ENCODE measurements around the gene CDHR5.

The CDHR5 gene

DNA sequence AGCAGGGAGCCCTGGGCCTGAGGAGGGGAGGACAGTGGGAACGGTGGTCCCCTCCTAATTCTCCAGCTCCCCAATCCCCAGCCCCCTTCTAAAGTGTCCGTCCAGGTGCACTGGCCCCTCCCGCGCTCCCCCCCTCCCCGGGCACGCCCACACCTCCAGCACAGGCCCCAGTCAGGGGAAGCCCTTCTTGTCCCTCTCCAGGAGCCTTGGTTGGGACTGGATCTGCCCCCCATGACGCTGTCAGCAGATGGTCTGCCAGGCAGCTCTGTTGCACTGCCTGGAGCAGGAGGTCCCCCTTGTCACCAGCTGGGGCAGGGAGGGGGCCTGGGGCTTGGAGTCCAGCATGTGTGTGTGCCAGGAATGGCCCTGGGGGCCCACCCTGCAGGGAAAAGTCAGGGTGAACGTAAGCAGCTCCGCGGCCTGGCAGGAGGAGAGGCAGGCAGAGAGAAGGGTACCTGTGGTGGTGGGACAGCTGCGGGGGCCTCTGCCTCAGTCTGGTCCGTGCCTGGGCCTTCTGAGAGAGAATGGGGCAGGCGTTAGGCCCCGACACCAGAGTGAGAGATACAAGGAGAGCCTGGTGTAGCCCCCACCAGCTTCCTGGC lies 10.6 kb downstream of the CDHR5 start:
- TF ChIP-seq, protein P1, sequence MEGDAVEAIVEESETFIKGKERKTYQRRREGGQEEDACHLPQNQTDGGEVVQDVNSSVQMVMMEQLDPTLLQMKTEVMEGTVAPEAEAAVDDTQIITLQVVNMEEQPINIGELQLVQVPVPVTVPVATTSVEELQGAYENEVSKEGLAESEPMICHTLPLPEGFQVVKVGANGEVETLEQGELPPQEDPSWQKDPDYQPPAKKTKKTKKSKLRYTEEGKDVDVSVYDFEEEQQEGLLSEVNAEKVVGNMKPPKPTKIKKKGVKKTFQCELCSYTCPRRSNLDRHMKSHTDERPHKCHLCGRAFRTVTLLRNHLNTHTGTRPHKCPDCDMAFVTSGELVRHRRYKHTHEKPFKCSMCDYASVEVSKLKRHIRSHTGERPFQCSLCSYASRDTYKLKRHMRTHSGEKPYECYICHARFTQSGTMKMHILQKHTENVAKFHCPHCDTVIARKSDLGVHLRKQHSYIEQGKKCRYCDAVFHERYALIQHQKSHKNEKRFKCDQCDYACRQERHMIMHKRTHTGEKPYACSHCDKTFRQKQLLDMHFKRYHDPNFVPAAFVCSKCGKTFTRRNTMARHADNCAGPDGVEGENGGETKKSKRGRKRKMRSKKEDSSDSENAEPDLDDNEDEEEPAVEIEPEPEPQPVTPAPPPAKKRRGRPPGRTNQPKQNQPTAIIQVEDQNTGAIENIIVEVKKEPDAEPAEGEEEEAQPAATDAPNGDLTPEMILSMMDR (IDR thresholded peaks at IDR 0.05; ENCODE audit: insufficient read depth, low read depth, low read length, missing control alignments), result no peak
- no peak for DNase-seq (ENCODE audit: low read depth)
- peak overlapping the region; percentile 69 for H3K4me3 ChIP-seq (ENCODE audit: low read depth, low read length)

DNA sequence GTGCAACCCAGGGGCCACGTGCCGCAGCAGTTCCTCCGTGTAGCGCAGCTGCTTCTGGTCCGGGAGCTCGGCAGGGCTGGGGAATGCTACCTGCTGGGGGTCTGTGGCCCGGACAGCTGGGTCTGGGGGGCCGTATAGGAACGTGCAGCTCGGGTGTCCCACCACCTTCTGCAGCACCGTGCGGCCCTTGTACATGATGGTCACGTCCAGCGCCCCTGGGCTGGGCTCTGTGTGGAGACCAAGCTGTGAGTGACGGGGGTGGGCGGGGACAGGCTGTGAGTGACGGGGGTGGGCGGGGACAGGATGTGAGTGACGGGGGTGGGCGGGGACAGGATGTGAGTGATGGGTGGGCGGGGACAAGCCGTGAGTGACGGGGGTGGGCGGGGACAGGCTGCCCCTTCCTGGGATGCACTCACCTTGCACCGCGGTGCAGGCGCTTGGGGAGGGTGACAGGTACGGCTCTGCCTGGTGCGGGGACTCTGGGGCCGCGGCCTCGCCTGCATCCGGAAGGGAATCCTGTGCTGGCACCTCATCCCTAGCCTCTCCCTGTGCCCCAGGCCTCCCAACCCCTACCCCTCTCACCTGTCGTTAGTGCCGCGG lies 11.3 kb downstream of the CDHR5 start:
- TF ChIP-seq, protein P1 (IDR thresholded peaks at IDR 0.05; ENCODE audit: insufficient read depth, low read depth, low read length, missing control alignments), result no peak
- peak; percentile 69 for DNase-seq (ENCODE audit: low read depth)

DNA sequence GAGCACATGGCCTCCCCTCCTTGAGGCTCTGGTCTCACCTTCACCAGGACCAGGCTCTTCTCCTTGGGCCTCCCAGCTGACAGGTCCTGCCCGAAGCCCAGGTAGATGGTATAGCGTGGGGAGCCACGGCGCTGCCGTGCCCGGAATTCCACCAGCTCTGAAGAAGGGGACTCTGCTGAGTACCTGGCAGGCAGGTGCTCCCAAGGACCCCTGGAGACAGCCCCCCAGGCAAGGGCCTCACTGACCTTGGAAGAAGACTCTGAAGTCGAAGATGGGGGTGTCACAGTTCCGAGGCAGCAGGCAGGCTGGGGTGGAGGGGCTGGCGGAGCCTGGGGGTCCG lies 11.8 kb downstream of the CDHR5 start:
- no peak overlapping the region for H3K4me3 ChIP-seq (ENCODE audit: low read depth, low read length)
- TF ChIP-seq, protein P1 (IDR thresholded peaks at IDR 0.05; ENCODE audit: insufficient read depth, low read depth, low read length, missing control alignments), result no peak
- no peak for DNase-seq (ENCODE audit: low read depth)

More for the DNA sequence above, 11.3 kb downstream of the CDHR5 start:
- peak overlapping the region; percentile 69; the same call in 1 of the 2 replicates for H3K4me3 ChIP-seq (ENCODE audit: low read depth, low read length)

DNA sequence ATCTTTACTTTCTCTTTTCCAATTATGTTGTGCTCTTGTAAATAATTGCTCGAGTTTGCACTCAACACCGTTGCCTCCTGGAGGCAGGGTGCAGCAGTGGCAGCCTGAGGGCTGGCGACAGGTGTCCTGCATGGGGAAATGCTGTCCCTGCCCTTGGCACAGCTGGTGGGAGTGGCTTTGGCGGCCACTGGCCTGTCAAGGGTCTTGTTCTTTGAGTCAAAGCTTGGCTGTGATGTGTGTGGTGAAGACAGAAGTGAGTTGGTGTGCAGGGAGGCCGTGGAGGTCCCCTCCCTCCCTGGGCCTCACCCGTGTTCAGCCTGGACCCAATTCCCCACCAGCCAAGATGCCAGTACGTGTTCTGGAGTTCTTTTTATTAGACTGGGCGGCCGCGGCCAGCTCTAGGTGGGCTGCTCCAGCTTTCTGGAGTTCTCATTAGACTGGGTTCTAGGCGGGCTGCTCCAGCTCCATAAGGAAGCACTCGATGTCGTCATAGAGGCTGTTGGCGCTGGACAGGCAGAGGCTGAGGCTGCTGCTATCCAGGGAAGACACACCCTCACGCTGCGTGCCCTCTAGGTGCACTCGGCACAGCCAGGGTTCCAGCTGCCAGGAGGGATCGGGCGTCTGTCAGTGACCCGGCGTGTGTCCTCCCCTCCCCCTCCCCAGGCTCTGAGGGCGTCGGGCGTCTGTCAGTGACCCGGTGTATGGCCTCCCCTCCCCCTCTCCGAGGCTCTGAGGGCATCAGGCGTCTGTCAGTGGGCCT lies 12.4 kb downstream of the CDHR5 start:
- H3K4me3 ChIP-seq (ENCODE audit: low read depth, low read length), result no peak overlapping the region
- DNase-seq (ENCODE audit: low read depth), result peak; percentile 64
- TF ChIP-seq, protein P1 (IDR thresholded peaks at IDR 0.05; ENCODE audit: insufficient read depth, low read depth, low read length, missing control alignments), result peak; percentile 11

DNA sequence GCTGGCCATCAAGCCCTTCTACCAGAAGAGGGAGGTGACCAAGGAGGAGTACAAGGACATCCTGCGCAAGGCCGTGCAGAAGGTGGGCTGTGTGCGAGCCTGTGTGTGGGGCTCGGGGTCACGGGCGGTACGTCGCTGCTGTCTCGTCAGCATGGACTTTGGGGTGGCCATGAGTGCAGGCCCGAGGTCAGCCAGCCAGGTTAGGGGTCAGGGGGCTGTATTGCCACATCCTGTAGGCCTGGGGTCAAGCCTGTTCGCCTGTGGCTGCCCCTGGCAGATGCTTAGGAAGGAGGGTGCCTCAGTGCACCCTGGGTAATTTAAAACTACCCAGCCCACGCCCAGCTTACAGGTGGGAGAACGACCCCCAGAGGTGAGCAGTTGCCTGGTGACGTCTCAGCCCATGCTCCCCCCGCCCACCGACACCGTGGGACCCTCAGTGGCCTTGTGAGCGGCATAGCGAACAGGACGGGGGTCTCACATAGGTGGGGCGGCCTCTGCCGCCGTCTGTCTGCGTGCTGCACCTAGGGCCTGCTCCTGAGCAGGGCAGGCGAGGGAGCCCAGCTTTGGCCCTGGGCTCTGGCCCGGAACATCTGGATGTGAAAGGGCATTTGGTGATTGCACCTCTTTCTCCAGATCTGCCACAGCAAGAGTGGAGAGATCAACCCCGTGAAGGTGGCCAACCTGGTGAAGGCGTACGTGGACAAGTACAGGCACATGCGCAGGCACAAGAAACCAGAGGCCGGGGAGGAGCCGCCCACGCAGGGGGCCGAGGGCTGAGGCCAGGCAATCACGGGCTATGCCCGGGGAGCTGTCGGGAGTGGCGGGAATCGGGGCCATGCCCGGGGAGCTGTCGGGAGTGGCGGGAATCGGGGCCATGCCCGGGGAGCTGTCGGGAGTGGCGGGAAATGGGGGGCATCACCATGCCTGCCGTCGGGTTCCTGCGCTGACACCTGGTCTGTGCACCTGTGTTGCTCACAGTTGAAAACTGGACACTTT lies 13.5 kb downstream of the CDHR5 start:
- H3K4me3 ChIP-seq (ENCODE audit: low read depth, low read length), result no peak overlapping the region
- no peak for DNase-seq (ENCODE audit: low read depth)
- TF ChIP-seq, protein P1 (IDR thresholded peaks at IDR 0.05; ENCODE audit: insufficient read depth, low read depth, low read length, missing control alignments), result no peak

DNA sequence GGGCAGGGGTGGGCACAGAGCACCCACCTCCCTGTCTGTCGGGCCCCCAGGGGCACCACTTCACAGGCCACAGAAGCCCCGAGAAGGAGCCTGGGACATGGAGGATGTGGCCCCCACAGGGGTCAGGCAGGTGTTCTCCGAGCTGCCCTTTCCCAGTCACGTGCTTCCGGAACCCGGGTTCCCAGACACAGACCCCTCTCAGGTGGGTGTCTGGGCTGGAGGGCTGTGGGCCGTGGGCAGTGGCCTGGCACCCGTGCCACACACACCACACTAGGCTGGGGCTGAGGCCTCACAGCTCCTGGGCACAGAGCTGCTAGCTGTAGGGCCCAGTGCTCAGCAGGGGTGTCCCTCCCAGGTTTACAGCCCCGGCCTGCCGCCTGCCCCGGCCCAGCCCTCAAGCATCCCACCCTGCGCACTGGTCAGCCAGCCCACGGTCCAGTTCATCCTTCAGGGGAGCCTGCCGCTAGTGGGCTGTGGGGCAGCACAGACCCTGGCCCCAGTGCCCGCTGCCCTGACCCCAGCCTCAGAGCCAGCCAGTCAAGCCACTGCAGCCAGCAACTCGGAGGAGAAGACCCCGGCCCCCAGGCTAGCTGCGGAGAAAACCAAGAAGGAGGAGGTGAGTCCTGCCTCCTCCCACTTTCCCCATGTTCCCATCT lies 14.5 kb downstream of the CDHR5 start:
- DNase-seq (ENCODE audit: low read depth), result no peak
- TF ChIP-seq, protein P1 (IDR thresholded peaks at IDR 0.05; ENCODE audit: insufficient read depth, low read depth, low read length, missing control alignments), result no peak
- no peak overlapping the region for H3K4me3 ChIP-seq (ENCODE audit: low read depth, low read length)

Data from GM12865 (cell line).